Ovary (tissue), 9 donors: Measurements from ENCODE around the gene AGBL4. TPM values are rescaled to one million over a fixed set of nuclear protein-coding genes. Genes with fewer than 3 reads are reported as not detected.

ENCODE experiments used
- DNase-seq, 5 donors: peaks; one replicate each; pipeline ENCODE4 v3.0.0-alpha.2; 2019 to 2020
- H3K27ac ChIP-seq, 2 donors: fragments of 200-600 bp; one replicate each; pipeline versions ENCODE4 v1.5.1 to v1.8.0; 2019 to 2022
- H3K27me3 ChIP-seq: fragments of 200-600 bp; one replicate; pipeline ENCODE4 v1.8.0; 2022
- H3K36me3 ChIP-seq: fragments of 200-600 bp; sonication (generic); one replicate; pipeline ENCODE4 v1.5.1; 2019
- H3K4me1 ChIP-seq: one replicate; pipeline ENCODE4 v1.8.1; 2013; ENCODE audit warnings: mild to moderate bottlenecking, moderate library complexity; ENCODE audit not compliant: insufficient read depth
- H3K4me3 ChIP-seq: fragments of 200-600 bp; sonication (generic); one replicate; pipeline ENCODE4 v1.5.1; 2017
- H3K9me3 ChIP-seq, 2 donors: fragments of 200-600 bp in 1 of 2; sonication (generic) in 1 of 2; one replicate each; pipeline versions ENCODE4 v1.5.1 to v1.8.1; 2013 to 2019; ENCODE audit warnings: mild to moderate bottlenecking in 1 of 2, moderate library complexity in 1 of 2
- CTCF ChIP-seq, 3 donors: fragments of 450-650 bp in 2 of 3; fragments of 200-600 bp in 1 of 3; IDR thresholded peaks; one replicate each; pipeline versions ENCODE4 v1.5.1 to v1.8.0; 2016 to 2022; ENCODE audit warnings: antibody characterized with exemption in 3 of 3, mild to moderate bottlenecking in 1 of 3
- EP300 ChIP-seq: sonication (generic); formaldehyde crosslinking; IDR thresholded peaks from one replicate; pipeline ENCODE4 v1.6.1; 2017; ENCODE audit warnings: antibody characterized with exemption
- POLR2A ChIP-seq: fragments of 450-650 bp; IDR thresholded peaks from one replicate; pipeline ENCODE4 v1.6.1; 2017; ENCODE audit warnings: antibody characterized with exemption, mild to moderate bottlenecking, moderate library complexity
- WGBS, 3 donors: extraction: QIAGEN DNeasy Blood & Tissue Kit in 1 of 3; methylation state at CpG; one replicate each; pipeline versions ENCODE4 v1.1.5 to v1.1.7; 2013 to 2017; 5-methylcytosine and 5-hydroxymethylcytosine counted together
- intact Hi-C, 4 donors: fragments of 100-400 bp; cut with DNase I; formaldehyde crosslinking; loops; one replicate each; pipeline versions ENCODE4 v1.11.0 to v1.15.1; 2022 to 2023
- polyA plus RNA-seq, 2 donors: library from polyadenylated mRNA; stranded (reverse); fragments of 200-250 nt in 1 of 2; fragments of 350-450 nt in 1 of 2; fragmentation: Illumina TruSeq in 1 of 2; extraction: RNeasy Lipid Tissue Mini Kit (QIAGEN cat#74804) in 1 of 2; gene quantifications; one replicate each; pipeline ENCODE4 v1.2.3, GENCODE V29; 2013 to 2014
- total RNA-seq, 7 donors: library from RNA; depleted of rRNA in 2 of 7; stranded (reverse); fragments of >200 nt in 2 of 7; fragmentation: NEBNext Ultra II Directional in 3 of 7; extraction: Animal tissue kit (Norgen Biotek cat#: 25700) in 3 of 7; gene quantifications; one replicate each; pipeline versions ENCODE4 v1.1.0 to v1.2.4, GENCODE V29; 2016 to 2023
- donor health status: DM: no; HTN: no; CAD: no; lungs with moderate emphysema.
- donor health status: DM: no; HTN: no; CAD: no.
- donor health status: Bipolar disorder and iron deficiency.
- donor health status: DM: yes; HTN: yes; CAD: no.
- donor health status: DM: no; HTN: no; CAD: no.
- donor health status: DM: yes; HTN: yes; CAD: no.

The AGBL4 gene
- total and polyA plus RNA-seq, 9 donors, result 0.15 to 6.2 (median 0.64) TPM

- no peak for TF ChIP-seq EP300
- Histone ChIP-seq H3K9me3 (no peaks in the 10 kb centered on the region), H3K4me3 (no peak overlapping the region), H3K36me3 (no peaks in the 10 kb centered on the region), H3K27ac (no peak overlapping the region), H3K4me1 (no peaks in the 10 kb centered on the region), H3K27me3 (no peaks in the 10 kb centered on the region)
- WGBS, 3 donors, result 88 to 94% (median 88%) methylated on average over 18 to 24 of the region's 24 CpGs
- intact Hi-C loops, result no loop called here
- DNase-seq, result no peak
These were observed 482.5 kb downstream of the AGBL4 start for GRCh38 chr1:49541096-49541752.

GRCh38 chr1:49527606-49528305 lies 496.0 kb downstream of the AGBL4 start:
- intact Hi-C loops, result no loop called here

DNA sequence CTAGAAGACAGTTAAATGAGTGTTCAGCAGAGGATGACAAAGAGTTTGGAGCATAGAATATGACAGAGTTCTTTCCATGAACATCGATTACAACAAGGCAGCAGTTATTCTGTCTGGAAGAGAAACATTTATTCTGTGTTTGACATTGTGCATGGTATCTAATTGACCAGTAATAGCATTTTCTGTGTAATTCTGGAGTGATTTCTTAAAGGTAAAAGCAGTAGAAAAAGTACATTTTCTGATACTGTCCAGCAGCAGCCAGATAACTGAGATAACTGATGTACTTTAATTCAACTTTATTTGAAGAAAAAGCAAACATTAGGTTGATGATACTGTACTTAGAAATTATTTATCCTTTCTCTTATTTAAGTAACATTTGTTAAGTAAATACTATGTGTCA lies 497.1 kb downstream of the AGBL4 start:
- no peak overlapping the region for H3K4me3 ChIP-seq
- H3K27ac ChIP-seq, result no peak overlapping the region
- TF ChIP-seq EP300, result no peak
- TF ChIP-seq CTCF (IDR thresholded peaks at IDR 0.05), result no peak
- no peak for TF ChIP-seq POLR2A
- H3K27me3 ChIP-seq, result no peaks in the 10 kb centered on the region
- intact Hi-C loops, result no loop called here
- WGBS, 3 donors, result 77 to 95% (median 79%) methylated on average over 1 of the region's 1 CpG
- no peak for DNase-seq
- no peaks in the 10 kb centered on the region for H3K9me3 ChIP-seq
- no peaks in the 10 kb centered on the region for H3K4me1 ChIP-seq
- H3K36me3 ChIP-seq, result no peaks in the 10 kb centered on the region

More at GRCh38 chr1:49527606-49528305, 496.0 kb downstream of the AGBL4 start:
- Histone ChIP-seq H3K27ac (no peak overlapping the region), H3K27me3 (no peaks in the 10 kb centered on the region), H3K4me1 (no peaks in the 10 kb centered on the region), H3K4me3 (no peak overlapping the region), H3K9me3 (no peaks in the 10 kb centered on the region), H3K36me3 (no peaks in the 10 kb centered on the region)
- 59 to 70% (median 66%) methylated on average over 7 of the region's 7 CpGs for WGBS, 3 donors
- DNase-seq, result no peak
- TF ChIP-seq POLR2A (no peak), EP300 (no peak), CTCF (IDR thresholded peaks at IDR 0.05) (no peak)

- Histone ChIP-seq H3K4me1 (no peaks in the 10 kb centered on the region), H3K27me3 (no peaks in the 10 kb centered on the region), H3K9me3 (no peaks in the 10 kb centered on the region), H3K27ac (no peak overlapping the region), H3K36me3 (no peaks in the 10 kb centered on the region), H3K4me3 (no peak overlapping the region)
- TF ChIP-seq EP300 (no peak), CTCF (IDR thresholded peaks at IDR 0.05) (no peak)
- no peak for DNase-seq
- WGBS, 3 donors, result 92 to 97% (median 93%) methylated on average over 1 of the region's 1 CpG
- intact Hi-C loops, result no loop called here
These were observed 500.0 kb downstream of the AGBL4 start for GRCh38 chr1:49523764-49524163.

DNA sequence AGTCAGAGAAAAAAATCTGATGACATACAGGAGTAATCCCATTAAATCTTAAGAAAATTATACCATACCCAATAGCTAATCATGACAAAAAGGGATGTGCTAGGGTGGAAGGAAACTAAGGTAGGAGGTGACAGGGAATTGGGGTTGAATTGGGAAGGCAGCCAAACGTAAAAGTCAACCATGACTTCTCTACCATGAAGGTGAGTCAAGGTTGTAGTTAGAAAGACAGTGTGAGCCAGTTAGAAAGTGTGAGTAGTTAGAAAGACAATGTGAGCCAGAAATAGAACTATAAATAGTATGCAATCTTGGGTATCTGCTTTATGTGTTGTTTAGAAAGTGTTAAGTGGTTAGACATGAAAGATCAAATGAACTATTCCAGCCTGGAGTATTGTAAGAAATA lies 556.8 kb downstream of the AGBL4 start:
- no peaks in the 10 kb centered on the region for H3K36me3 ChIP-seq
- no peak for TF ChIP-seq EP300
- TF ChIP-seq POLR2A, result no peak
- no peak for TF ChIP-seq CTCF (IDR thresholded peaks at IDR 0.05)
- no peak overlapping the region for H3K4me3 ChIP-seq
- H3K9me3 ChIP-seq, result no peaks in the 10 kb centered on the region
- no peak for DNase-seq
- no peak overlapping the region for H3K27ac ChIP-seq
- H3K4me1 ChIP-seq, result no peaks in the 10 kb centered on the region
- 35 to 63% (median 38%) methylated on average over 1 of the region's 1 CpG for WGBS, 3 donors
- intact Hi-C loops, result no loop called here
- H3K27me3 ChIP-seq, result no peaks in the 10 kb centered on the region
